GM12875 (cell line): Measurements from ENCODE around the gene TEX28.

ENCODE experiments used
- H3K4me3 ChIP-seq: one replicate; pipeline ENCODE4 v1.5.1; 2011; ENCODE audit warnings: low read depth, low read length, control low read depth
- TF ChIP-seq, protein P1 (sequence below): IDR thresholded peaks from 2 replicates; pipeline ENCODE4 v1.5.1; 2011; ENCODE audit warnings: low read depth, mild to moderate bottlenecking, control low read depth, inconsistent platforms, low read length, moderate library complexity, borderline replicate concordance; ENCODE audit not compliant: insufficient read depth

TEX28 gene

DNA sequence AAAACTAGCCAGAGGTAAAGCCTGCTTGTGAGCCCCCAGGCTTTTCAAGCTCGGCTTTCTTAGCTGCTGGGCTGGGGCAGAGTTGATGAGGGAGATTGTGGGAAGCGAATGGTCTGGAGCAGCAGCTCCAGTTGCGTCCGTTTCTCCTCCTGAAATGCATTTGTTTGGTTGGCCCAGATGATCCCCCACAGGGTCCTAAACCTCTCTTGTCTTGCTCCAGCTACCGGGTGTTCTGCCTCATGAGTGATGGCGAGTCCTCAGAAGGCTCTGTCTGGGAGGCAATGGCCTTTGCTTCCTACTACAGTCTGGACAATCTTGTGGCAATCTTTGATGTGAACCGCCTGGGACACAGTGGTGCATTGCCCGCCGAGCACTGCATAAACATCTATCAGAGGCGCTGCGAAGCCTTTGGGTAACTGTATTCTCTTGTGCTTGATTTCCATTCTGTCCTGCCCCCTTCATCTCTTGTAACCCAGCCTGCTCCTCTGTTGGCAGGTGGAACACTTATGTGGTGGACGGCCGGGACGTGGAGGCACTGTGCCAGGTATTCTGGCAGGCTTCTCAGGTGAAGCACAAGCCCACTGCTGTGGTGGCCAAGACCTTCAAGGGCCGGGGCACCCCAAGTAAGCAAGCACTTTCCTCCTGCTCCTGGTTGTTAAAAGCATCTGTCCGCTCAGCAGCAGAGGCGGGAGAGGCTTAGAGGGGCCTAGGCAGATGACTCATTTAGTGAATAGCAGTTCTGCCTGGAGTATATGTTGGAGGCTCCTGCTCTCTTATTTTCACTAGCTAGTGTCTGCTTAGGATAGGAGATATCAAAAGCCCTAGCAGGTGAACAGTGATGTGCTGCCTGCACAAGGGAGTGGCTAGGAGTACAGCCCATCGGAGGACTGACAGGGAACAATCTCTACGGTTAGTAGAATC, 16.0 kb upstream of the TEX28 start:
- TF ChIP-seq, protein P1, sequence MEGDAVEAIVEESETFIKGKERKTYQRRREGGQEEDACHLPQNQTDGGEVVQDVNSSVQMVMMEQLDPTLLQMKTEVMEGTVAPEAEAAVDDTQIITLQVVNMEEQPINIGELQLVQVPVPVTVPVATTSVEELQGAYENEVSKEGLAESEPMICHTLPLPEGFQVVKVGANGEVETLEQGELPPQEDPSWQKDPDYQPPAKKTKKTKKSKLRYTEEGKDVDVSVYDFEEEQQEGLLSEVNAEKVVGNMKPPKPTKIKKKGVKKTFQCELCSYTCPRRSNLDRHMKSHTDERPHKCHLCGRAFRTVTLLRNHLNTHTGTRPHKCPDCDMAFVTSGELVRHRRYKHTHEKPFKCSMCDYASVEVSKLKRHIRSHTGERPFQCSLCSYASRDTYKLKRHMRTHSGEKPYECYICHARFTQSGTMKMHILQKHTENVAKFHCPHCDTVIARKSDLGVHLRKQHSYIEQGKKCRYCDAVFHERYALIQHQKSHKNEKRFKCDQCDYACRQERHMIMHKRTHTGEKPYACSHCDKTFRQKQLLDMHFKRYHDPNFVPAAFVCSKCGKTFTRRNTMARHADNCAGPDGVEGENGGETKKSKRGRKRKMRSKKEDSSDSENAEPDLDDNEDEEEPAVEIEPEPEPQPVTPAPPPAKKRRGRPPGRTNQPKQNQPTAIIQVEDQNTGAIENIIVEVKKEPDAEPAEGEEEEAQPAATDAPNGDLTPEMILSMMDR: no peak
- H3K4me3 ChIP-seq: no peak overlapping the region

DNA sequence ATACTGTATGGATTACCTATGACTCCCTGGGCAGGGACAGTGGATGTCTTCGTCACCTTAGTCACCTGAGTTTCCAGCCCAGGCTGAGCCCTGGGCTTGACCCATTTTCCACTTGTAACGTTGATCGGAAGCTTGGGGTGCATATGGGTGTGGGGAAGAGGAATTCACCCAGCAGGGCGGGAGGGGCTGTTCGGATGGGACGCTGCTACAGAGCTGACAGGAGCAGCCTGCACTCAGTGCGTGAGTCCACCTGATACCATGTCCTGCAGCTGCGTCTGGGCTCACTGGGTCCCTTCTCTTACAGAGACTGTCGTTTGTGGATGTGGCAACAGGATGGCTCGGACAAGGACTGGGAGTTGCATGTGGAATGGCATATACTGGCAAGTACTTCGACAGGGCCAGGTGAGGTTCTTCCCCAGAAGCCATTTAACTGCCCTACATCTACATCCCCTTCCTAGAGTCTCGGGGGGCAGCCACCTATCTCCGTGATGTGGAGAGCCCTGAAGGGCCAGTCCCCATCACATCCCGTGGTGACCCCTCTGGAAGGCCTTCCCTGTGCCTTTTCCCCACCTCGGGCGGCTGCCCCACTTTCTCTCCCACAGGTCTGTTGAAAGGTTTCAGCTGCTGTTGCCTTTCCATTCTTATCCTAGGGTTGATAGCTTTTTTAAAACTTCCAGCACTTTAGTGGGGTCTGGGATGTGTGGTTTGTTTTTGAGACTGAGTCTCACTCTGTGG, 14.3 kb upstream of the TEX28 start:
- TF ChIP-seq, protein P1: no peak
- no peak overlapping the region for H3K4me3 ChIP-seq

DNA sequence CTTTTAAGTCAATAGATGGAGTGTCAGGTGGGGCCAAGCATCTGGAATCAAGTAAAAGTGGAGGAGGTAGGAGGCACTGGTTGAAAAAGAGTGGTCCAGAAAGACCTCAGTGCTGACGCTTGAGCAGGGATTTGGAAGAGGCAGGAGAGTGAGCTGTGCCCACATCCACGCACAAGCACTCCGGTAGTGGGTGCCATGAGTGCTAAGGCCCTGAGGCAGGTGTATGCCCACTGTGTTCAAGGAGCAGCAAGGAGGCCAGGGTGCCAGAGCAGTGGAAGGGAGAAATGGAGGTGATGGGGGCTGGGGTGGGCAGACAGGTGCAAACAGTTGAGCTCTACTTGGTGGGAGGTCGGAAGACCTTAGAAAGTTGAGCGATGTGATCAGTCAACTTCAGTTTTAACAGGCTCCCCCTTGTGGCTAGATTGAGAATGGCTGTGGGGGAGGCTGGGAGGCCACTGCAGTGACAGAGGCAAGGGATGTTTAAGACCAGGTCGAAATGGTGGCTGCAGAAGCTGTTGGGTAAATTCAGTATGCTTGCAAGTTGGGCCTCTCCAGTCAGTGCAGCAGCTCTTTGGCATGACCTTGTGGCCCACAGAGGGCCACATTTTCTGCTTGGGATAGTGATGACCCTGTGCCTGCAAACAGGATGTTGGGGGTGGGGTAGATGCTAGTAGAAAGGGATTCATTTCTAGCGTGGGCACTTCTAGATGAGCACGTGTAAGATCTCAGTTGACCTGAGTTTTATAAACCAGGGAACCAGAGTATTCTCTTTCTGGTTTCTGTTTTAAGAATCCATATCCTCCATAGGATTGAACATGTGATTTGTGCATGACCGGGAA, 13.4 kb upstream of the TEX28 start:
- H3K4me3 ChIP-seq: no peak overlapping the region
- TF ChIP-seq, protein P1: peak; percentile 73; the same call in 1 of the 2 replicates

DNA sequence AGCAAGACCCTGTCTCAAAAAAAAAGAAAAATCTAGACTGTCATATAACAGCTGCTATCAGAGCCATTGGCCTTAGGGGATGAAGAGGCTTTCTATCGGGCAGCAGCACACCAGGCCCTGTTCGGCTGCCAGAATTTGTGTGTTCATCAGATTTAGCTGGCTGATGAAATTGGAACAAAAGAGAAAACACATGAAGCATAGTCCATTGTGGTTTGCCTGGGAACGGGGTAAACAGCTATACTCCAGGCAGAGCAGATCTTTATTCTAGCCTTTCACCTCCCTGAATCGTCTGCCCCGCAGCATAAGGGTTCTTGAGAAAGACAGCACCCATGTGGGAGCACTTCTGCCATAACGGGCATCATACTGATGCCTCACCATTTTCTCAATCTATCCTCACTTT, 12.3 kb upstream of the TEX28 start:
- H3K4me3 ChIP-seq: no peak overlapping the region
- TF ChIP-seq, protein P1: no peak

DNA sequence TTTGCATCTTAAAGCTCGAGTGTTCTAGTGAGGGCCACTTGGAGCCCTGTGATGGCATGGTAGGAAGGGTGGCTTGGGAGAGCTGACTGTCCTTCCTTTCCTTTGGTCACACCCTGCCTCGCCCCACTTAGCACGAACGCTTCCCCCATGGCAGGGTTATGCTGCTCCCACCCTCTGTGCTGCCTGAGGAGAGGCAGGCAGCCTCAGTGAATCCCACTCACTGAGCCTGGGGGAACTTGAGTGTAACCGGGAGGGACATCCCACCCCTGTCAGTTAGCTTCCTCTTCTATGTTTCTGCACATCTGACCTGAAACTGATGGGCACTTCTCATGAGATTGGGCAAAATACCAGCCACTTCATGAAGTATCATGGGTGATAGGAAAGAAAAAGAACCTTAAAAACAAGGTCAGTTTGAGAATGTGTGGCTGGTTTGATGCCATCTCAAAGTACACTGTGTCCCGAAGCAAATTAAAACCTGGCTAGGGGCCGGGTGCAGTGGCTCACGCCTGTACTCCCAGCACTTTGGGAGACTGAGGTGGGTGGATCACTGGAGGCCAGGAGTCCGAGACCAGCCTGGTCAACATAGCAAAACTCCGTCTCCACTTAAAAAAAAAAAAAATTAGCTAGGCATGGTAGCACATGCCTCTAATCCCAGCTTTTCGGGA, 10.7 kb upstream of the TEX28 start:
- no peak overlapping the region for H3K4me3 ChIP-seq
- TF ChIP-seq, protein P1: no peak

DNA sequence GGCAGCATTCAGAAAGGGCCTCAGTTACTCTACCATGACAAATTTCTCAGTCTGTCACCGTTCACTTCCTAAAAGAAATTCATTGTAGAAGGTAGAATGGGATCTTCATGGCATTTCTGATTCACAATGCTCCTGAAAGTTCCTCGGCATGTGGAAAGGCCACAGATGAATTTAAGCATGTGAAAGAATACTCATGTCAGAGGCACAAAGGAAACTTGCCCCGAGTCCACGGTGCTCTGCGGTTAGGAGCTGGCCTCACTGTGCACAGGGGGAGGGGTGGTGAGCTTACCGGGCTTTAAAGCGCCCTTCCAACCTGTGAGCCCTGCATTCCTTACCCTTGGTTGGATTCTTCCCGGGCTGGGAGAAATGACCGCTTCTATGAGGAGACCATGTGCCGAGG, 9.9 kb upstream of the TEX28 start:
- TF ChIP-seq, protein P1: no peak
- H3K4me3 ChIP-seq: no peak overlapping the region
